NCI-H748 treated with DMSO at 0.1 percent for 48 hours (cell line): Measurements from ENCODE around the gene HSPB6.
"Not testable (repeated sequence)": the region's sequence is repeated elsewhere in the genome, so short reads cannot be mapped to it uniquely, and the experiment has no call there.

Experiments
- DNase-seq: peaks from one replicate; lab custom pipeline; 2025; lab: John Stamatoyannopoulos, UW

HSPB6 gene, protein sequence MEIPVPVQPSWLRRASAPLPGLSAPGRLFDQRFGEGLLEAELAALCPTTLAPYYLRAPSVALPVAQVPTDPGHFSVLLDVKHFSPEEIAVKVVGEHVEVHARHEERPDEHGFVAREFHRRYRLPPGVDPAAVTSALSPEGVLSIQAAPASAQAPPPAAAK

DNA sequence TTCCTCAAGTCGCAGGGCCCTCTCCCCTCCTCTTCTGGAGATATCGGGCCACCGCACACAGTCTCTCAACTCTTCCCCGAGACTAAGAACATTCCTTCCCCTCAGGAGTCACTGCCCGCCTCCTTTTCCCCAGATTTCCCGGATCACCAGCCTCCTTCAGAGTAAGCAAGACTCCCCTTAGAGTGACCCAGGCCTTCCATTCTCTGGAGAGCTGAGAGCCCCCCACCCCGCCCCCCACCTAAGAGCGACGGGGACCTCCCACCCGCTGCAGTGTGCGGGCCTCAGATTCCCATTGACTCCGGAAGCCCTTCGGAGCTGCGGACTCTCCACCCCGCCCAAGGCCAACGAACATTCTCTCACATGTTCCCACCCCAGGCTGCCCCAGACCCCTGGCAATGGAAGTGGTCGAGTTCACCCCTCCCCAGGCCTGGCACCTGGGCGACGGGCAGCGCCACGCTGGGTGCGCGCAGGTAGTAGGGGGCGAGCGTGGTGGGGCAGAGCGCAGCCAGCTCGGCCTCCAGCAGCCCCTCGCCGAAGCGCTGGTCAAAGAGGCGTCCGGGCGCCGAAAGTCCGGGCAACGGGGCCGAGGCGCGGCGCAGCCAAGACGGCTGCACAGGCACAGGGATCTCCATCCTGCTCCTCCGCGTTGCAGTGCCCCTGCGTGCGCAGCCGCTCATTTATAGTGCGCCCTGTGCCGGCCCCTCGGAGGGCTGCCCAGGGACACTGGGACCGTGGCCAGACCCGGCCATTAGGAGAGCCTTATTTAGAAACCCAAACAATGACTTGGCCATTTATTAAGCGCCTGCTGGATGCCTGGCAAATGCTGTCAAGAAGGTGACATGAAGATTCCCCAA lies at the start of gene HSPB6:
Gene HSPB6 (minus strand): TSS at position 653 of the 854 bp plus-strand sequence. CDS start 21 bp downstream, at position 632.
- no peak for DNase-seq

- DNase-seq = no peak
These were observed 49.8 kb upstream of the HSPB6 start for GRCh38 chr19:35806597-35806996.

DNA sequence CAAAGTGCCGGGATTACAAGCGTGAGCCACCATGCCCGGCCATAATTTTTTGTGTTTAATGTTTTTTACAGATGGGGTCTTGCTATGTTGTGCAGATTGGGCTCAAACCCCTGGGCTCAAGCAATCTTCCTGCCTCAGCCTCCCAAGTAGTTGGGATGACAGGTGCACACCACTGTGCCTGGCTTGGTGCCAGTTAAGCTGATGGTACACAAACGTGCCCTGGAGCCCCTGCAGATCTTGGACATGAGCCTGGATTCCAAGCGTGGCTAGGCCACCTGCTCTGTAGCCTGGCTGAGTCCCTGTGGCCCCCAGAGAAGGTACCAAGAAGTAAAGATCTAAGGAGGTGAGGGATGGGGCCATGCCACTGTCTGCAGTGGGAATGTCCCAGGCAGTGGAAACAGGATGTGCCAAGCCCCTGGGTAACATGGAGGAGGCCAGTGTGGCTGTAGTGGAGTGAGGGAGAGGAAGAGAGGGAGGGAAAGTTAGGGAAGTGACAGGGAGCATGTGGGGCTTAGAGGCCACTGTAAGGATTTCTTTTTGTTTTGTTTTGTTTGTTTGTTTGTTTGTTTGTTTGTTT lies 48.8 kb upstream of the HSPB6 start:
- no peak for DNase-seq

- no peak for DNase-seq
These were observed 45.0 kb upstream of the HSPB6 start for GRCh38 chr19:35801828-35802227.

DNA sequence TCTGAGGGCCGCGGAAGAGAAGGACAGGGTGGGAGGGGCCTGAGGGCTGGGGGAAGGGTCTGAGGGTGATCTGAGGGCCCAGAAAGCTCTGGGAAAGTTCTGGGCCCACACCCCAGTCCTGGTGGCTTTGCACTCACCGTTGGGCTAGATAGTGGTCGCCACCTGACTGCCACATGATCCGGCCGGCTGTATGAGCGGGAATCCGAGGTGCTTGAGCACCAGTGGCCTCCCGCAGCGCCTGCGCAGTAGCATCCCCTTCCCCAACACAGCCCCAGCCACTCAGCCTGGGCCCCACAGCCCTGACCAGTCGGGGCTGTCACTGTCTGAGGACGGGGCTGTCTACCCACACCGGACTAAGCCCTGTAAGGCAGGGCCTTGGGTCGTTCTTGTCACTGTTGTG lies 40.8 kb upstream of the HSPB6 start:
- DNase-seq = no peak

GRCh38 chr19:35796645-35797542 lies 40.1 kb upstream of the HSPB6 start:
- no peak for DNase-seq

GRCh38 chr19:35795564-35795963 lies 38.7 kb upstream of the HSPB6 start:
- DNase-seq = not testable (repeated sequence)

GRCh38 chr19:35793381-35794165 lies 36.7 kb upstream of the HSPB6 start:
- DNase-seq = no peak

GRCh38 chr19:35792888-35793287 lies 36.1 kb upstream of the HSPB6 start:
- DNase-seq = no peak

GRCh38 chr19:35792312-35792711 lies 35.5 kb upstream of the HSPB6 start:
- DNase-seq = no peak

DNA sequence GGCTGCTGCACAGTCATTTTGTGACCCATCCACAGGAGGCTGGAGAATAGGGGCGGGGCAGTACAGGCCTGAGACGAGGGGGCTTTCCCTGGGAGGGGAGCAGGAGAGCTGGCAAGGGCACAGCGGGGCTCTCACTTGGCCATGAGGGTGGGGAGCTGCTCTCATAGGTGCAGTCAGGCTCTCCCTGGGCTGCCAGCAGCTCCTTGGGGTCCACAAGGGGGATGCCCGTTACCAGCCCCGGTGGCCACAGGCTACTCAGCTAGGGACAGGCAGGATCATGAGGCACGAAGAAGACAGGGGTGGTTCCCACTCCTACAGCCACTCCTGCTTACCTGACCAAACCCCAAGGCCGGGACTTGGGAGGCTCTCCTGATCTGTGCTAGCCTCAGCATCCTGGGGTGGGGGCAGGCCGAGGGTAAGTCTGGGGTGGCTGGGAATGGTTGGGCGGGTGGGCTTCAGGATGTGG lies 35.0 kb upstream of the HSPB6 start:
- DNase-seq = no peak

GRCh38 chr19:35790981-35791813 lies 34.4 kb upstream of the HSPB6 start:
- DNase-seq = no peak

GRCh38 chr19:35789978-35790944 lies 33.4 kb upstream of the HSPB6 start:
- no peak for DNase-seq

DNA sequence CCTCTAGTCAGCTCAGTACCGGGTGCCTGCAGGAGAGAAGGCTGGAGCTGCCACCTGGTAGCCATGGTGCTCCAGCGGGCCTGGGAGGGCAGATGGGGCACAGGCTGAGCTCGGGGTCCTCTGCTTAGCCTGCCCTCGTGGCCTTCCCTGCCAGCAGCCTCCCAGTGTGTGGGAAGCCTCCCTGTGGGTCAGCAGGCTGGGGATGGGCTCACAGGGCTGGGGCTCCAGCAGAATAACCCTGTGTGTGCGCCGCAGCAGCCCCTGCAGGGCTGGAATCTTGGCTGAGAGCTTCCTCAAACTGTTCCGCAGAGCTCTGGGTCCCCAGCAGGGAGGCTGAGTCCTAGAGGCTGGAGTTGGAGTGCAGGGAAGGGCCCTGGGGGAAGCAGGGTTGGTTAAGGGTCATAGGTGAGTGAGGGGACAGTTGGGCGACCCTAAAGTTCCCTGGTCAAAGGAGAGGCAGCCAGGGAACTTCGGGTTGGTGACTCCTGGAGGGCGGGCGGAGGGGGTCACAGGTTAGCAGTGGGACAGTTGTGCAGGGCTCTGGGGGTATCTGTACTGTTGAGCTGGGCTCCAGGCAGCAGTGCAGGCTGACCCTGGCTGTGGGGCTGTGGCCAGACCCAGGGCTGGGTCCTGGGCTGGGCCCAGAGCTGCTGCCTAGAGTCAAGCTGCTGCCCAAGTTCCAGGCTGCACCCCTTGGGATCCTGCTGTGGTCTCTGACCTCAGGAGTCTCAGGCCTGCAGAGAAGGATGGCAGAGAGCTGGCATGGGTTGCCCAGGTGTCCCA lies 32.6 kb upstream of the HSPB6 start:
- no peak for DNase-seq

- DNase-seq = no peak
These were observed 31.6 kb upstream of the HSPB6 start for GRCh38 chr19:35788205-35788960.

- DNase-seq = no peak
These were observed 30.5 kb upstream of the HSPB6 start for GRCh38 chr19:35787227-35787799.
